GM23338 (cell line): Measurements from ENCODE around the gene INKA1. TPM values are rescaled to one million over a fixed set of nuclear protein-coding genes. Genes with fewer than 3 reads are reported as not detected.

Source experiments
- ATAC-seq: fragments of 200-7000 bp; cut with Tn5 transposase; 3 replicates; pipeline ENCODE4 v1.9.1; 2020
- DNase-seq: peaks from one replicate; pipeline ENCODE4 v3.0.0-alpha.2; 2015; ENCODE audit warnings: low spot score
- H2AFZ ChIP-seq: fragments of 200-600 bp; sonication (generic); 2 replicates; pipeline ENCODE4 v1.8.0; 2016; ENCODE audit warnings: antibody characterized with exemption, mild to moderate bottlenecking, moderate library complexity
- H3F3A ChIP-seq: fragments of 200-600 bp; sonication (generic); replicated peaks from 2 replicates; pipeline ENCODE4 v1.8.0; 2017; ENCODE audit warnings: antibody characterized with exemption, mixed run types, low read depth
- H3K27ac ChIP-seq: fragments of 200-600 bp; sonication (generic); 2 replicates; pipeline ENCODE4 v1.6.1; 2016; ENCODE audit warnings: low read depth
- H3K27me3 ChIP-seq: fragments of 200-600 bp; sonication (generic); 2 replicates; pipeline ENCODE4 v1.8.0; 2016; ENCODE audit warnings: mild to moderate bottlenecking, mixed run types, moderate library complexity; ENCODE audit not compliant: insufficient read depth
- H3K36me3 ChIP-seq: fragments of 200-600 bp; sonication (generic); 2 replicates; pipeline ENCODE4 v1.8.0; 2016; ENCODE audit warnings: mild to moderate bottlenecking; ENCODE audit not compliant: insufficient read depth
- H3K4me1 ChIP-seq: fragments of 200-600 bp; sonication (generic); 2 replicates; pipeline ENCODE4 v1.8.0; 2016; ENCODE audit warnings: mild to moderate bottlenecking, moderate library complexity; ENCODE audit not compliant: insufficient read depth
- H3K4me2 ChIP-seq: fragments of 200-600 bp; sonication (generic); 2 replicates; pipeline ENCODE4 v1.7.1; 2017; ENCODE audit warnings: mixed run types
- H3K4me3 ChIP-seq: fragments of 200-600 bp; sonication (generic); 2 replicates; pipeline ENCODE4 v1.6.1; 2016; ENCODE audit warnings: mixed run types
- H3K79me2 ChIP-seq: fragments of 200-600 bp; sonication (generic); replicated peaks from 2 replicates; pipeline ENCODE4 v1.8.0; 2017; ENCODE audit warnings: mild to moderate bottlenecking; ENCODE audit not compliant: insufficient read depth
- H3K9me2 ChIP-seq: fragments of 200-600 bp; sonication (generic); 2 replicates; pipeline ENCODE4 v1.8.0; 2017; ENCODE audit not compliant: insufficient read depth
- H4K20me1 ChIP-seq: fragments of 200-600 bp; sonication (generic); replicated peaks from 2 replicates; pipeline ENCODE4 v1.8.0; 2017; ENCODE audit warnings: mild to moderate bottlenecking; ENCODE audit not compliant: insufficient read depth
- H3K27ac Mint-ChIP-seq: 2 replicates; pipeline ENCODE4 v1.8.0; 2020; ENCODE audit warnings: inconsistent platforms, mild to moderate bottlenecking, moderate library complexity, mixed read lengths
- H3K27me3 Mint-ChIP-seq: 3 replicates; pipeline ENCODE4 v1.8.0; 2022; ENCODE audit warnings: low read depth, mild to moderate bottlenecking, moderate library complexity, mixed read lengths, inconsistent platforms; ENCODE audit not compliant: insufficient read depth, poor library complexity
- H3K36me3 Mint-ChIP-seq: 3 replicates; pipeline ENCODE4 v1.8.0; 2021; ENCODE audit warnings: low read depth, mild to moderate bottlenecking, inconsistent platforms, moderate library complexity, mixed read lengths
- H3K4me1 Mint-ChIP-seq: 3 replicates; pipeline ENCODE4 v1.8.0; 2020; ENCODE audit warnings: mild to moderate bottlenecking, inconsistent platforms, mixed read lengths
- H3K4me3 Mint-ChIP-seq: 3 replicates; pipeline ENCODE4 v1.8.0; 2021; ENCODE audit warnings: moderate library complexity, mild to moderate bottlenecking, inconsistent platforms, mixed read lengths
- H3K9me3 Mint-ChIP-seq: 3 replicates; pipeline ENCODE4 v1.8.0; 2020; ENCODE audit warnings: moderate library complexity, mild to moderate bottlenecking, inconsistent platforms, mixed read lengths
- CREB1 ChIP-seq: fragments of 250-450 bp; sonication (Bioruptor Pico); IDR thresholded peaks from 2 replicates; pipeline ENCODE4 v1.5.0; 2020; ENCODE audit warnings: low read depth, mild to moderate bottlenecking, moderate library complexity
- CTCF ChIP-seq, 2 experiments: fragments of 200-600 bp in 1 of 2; sonication (generic) in 1 of 2; conservative IDR thresholded peaks; 2 replicates each; pipeline versions ENCODE4 v1.5.1 to v1.6.1; 2016 to 2017; ENCODE audit warnings: antibody characterized with exemption in 2 of 2, low read depth in 2 of 2, mild to moderate bottlenecking in 2 of 2, moderate library complexity in 1 of 2
- ETS1 ChIP-seq: IDR thresholded peaks from 2 replicates; pipeline ENCODE4 v1.6.1; 2016; ENCODE audit warnings: antibody characterized with exemption
- JUNB ChIP-seq: IDR thresholded peaks from one replicate; pipeline ENCODE4 v1.6.1; 2016; ENCODE audit warnings: antibody characterized with exemption; ENCODE audit not compliant: unreplicated experiment
- STAT1 ChIP-seq: IDR thresholded peaks from one replicate; pipeline ENCODE4 v1.6.1; 2016; ENCODE audit warnings: antibody characterized with exemption; ENCODE audit not compliant: unreplicated experiment
- ZNF114 ChIP-seq: fragments of 250-450 bp; sonication (Bioruptor Pico); IDR thresholded peaks from 2 replicates; pipeline ENCODE4 v1.5.0; 2020; ENCODE audit warnings: mild to moderate bottlenecking, moderate library complexity
- ZNF462 ChIP-seq: fragments of 250-450 bp; sonication (Bioruptor Pico); IDR thresholded peaks from 2 replicates; pipeline ENCODE4 v1.5.0; 2020; ENCODE audit warnings: mild to moderate bottlenecking, moderate library complexity
- polyA plus RNA-seq: library from polyadenylated mRNA; unstranded; fragments of >200 nt; fragmentation: Nextera tagmentation; extraction: Ambion mirVana; gene quantifications from 2 replicates; pipeline ENCODE4 v1.2.1, GENCODE V29; 2016
- total RNA-seq: library from RNA; depleted of rRNA; stranded (reverse); fragments of >200 nt; shearing (Covaris generic); gene quantifications from 2 replicates; pipeline ENCODE4 v1.2.3, GENCODE V29; 2014
- TF ChIP-seq, protein P1 (sequence below): IDR thresholded peaks from one replicate; pipeline ENCODE4 v1.6.1; 2018; ENCODE audit warnings: antibody characterized with exemption; ENCODE audit not compliant: unreplicated experiment

INKA1 gene
- total and polyA plus RNA-seq, 2 experiments from 2014 or later = 3.7 to 4.0 TPM

DNA sequence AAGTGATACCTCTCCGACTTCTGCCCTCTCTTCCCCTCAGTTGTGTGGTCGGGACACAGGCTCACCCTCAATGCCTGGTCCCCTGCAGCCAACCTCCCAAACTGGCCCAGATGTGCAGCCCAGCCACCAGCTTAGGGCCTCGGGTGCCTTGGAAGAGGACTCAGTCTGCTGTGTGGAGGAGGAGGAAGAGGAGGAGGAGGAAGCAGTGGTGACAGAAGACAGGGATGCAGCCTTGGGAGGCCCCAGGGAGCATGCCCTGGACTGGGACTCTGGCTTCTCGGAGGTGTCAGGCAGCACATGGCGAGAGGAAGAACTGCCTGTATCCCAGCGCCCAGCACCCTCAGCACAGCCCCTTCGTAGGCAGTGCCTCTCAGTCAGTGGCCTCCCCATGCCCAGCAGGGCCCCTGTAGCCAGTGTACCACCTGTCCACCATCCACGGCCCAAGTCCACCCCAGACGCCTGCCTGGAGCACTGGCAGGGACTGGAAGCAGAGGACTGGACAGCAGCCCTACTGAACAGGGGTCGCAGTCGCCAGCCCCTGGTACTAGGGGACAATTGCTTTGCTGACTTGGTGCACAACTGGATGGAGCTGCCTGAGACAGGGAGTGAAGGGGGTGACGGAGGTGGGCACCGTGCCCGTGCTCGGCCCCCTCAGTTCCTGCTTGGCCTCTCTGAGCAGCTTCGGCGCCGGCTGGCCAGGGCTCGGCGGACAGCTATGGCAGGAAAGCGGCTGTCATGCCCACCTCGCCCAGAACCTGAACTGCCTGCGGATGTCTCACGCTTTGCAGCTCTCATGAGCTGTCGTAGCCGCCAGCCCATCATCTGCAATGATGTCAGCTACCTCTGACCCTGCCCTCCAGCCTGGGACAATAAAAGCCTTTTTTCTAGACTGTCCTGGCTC lies 1.3 kb downstream of the INKA1 start:
- peaks cover 15% of the 10 kb centered on the region; the same call in 1 of the 2 replicates for H3F3A ChIP-seq
- no peak for DNase-seq
- peak overlapping the region; percentile 73 for H3K4me3 Mint-ChIP-seq
- no peaks in the 10 kb centered on the region for H3K79me2 ChIP-seq
- H3K27ac ChIP-seq = no peak overlapping the region
- no peak overlapping the region for H3K27ac Mint-ChIP-seq
- ATAC-seq = no peak
- H3K4me2 ChIP-seq = peak overlapping the region; percentile 99
- peaks cover 34% of the 10 kb centered on the region for H3K4me1 ChIP-seq
- H3K4me3 ChIP-seq = peak overlapping the region; percentile 93
- H2AFZ ChIP-seq = peak overlapping the region; percentile 99; the same call in 1 of the 2 replicates
- H3K4me1 Mint-ChIP-seq = peaks cover 40% of the 10 kb centered on the region
- peaks cover 24% of the 10 kb centered on the region for H3K27me3 Mint-ChIP-seq
- H3K36me3 ChIP-seq = no peaks in the 10 kb centered on the region
- no peaks in the 10 kb centered on the region for H3K9me2 ChIP-seq
- no peak for TF ChIP-seq ETS1
- TF ChIP-seq, protein P1, sequence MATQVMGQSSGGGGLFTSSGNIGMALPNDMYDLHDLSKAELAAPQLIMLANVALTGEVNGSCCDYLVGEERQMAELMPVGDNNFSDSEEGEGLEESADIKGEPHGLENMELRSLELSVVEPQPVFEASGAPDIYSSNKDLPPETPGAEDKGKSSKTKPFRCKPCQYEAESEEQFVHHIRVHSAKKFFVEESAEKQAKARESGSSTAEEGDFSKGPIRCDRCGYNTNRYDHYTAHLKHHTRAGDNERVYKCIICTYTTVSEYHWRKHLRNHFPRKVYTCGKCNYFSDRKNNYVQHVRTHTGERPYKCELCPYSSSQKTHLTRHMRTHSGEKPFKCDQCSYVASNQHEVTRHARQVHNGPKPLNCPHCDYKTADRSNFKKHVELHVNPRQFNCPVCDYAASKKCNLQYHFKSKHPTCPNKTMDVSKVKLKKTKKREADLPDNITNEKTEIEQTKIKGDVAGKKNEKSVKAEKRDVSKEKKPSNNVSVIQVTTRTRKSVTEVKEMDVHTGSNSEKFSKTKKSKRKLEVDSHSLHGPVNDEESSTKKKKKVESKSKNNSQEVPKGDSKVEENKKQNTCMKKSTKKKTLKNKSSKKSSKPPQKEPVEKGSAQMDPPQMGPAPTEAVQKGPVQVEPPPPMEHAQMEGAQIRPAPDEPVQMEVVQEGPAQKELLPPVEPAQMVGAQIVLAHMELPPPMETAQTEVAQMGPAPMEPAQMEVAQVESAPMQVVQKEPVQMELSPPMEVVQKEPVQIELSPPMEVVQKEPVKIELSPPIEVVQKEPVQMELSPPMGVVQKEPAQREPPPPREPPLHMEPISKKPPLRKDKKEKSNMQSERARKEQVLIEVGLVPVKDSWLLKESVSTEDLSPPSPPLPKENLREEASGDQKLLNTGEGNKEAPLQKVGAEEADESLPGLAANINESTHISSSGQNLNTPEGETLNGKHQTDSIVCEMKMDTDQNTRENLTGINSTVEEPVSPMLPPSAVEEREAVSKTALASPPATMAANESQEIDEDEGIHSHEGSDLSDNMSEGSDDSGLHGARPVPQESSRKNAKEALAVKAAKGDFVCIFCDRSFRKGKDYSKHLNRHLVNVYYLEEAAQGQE = no peak
- no peak for TF ChIP-seq CREB1
- TF ChIP-seq STAT1 = no peak
- no peak for TF ChIP-seq JUNB
- TF ChIP-seq ZNF462 = no peak
- TF ChIP-seq CTCF (conservative IDR thresholded peaks at IDR 0.05; ENCODE audit: low read depth in 2 of 2) = 0 out of 4 replicates have a peak, but pooled peaks of 1 of the 2 experiments have one; percentile 3
- TF ChIP-seq ZNF114 (CRISPR knock-in tag) = no peak
- no peaks in the 10 kb centered on the region for H3K36me3 Mint-ChIP-seq
- no peaks in the 10 kb centered on the region for H3K9me3 Mint-ChIP-seq
- no peaks in the 10 kb centered on the region for H4K20me1 ChIP-seq
- H3K27me3 ChIP-seq = peaks cover 15% of the 10 kb centered on the region
